ENCODE data around the gene CPT1B.

Gene CPT1B

DNA sequence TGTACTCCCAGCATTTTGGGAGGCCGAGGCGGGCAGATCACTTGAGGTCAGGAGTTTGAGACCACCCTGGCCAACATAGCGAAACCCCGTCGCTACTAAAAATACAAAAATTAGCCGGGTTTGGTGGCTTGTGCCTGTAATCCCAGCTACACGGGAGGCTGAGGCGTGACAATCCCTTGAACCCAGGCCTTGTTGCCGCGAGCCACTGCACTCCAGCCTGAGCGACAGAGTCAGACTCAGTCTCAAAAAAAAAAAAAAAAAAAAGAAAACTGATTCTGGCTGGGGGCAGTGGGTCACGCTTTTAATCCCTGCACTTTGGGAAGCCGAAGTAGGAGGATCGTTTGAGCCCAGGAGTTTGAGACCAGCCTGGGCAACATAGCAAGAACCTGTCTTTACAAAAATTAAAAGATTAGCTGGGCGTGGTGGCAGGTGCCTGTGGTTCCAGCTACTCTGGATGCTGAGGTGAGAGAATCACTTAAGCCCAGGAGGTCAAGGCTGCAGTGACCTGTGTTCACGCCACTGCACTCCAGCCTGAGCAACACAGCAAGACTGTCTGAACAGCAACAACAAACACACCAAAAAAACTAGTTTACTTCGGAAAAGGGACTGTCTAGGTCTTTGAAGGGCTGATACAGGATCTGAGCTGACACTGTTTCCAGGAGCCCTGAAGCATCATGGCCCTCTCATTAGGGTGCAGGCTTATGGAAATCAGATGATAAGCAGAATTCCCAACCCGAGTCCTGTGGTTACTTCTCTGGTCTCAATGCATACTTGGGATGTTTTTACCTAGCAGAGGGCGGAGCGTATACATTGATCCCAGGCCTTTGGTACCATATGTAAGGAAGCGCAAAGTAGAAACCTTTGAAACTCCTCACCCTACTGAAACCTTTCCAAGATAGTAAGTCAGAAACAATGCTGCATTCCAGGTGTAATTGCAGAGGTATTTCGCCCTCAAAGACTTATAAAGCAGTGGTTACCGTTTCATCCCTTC lies 6.2 kb upstream of the CPT1B start:
- no peak for DNase-seq

DNA sequence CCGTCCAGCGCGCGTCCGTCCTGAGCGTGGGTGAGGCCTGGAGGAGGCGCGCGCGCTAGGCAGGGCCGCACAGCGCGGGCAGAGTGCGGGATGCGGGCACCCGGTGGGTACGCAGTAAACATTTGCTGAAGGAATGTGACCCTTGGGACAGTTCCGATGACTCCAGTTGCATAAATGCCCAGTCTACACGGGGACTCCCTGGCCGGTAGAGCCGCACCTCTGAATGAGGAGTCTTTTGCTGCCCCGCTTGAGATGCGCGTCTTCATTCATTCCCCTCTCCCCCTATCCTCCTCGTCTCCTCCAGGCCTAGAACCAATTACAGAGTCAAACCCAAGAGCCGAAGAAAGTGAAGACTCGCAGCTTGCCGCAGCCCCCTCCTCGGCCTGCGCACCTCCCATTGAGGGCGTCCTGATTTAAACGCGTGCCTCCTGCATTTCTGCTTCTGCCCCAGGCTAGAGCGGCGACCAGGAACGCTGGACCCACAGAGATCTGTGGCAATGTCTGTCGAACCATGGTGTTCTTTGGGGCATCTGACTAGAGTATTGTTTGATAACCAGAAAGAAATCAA lies 5.2 kb upstream of the CPT1B start:
- DNase-seq, result no peak

DNA sequence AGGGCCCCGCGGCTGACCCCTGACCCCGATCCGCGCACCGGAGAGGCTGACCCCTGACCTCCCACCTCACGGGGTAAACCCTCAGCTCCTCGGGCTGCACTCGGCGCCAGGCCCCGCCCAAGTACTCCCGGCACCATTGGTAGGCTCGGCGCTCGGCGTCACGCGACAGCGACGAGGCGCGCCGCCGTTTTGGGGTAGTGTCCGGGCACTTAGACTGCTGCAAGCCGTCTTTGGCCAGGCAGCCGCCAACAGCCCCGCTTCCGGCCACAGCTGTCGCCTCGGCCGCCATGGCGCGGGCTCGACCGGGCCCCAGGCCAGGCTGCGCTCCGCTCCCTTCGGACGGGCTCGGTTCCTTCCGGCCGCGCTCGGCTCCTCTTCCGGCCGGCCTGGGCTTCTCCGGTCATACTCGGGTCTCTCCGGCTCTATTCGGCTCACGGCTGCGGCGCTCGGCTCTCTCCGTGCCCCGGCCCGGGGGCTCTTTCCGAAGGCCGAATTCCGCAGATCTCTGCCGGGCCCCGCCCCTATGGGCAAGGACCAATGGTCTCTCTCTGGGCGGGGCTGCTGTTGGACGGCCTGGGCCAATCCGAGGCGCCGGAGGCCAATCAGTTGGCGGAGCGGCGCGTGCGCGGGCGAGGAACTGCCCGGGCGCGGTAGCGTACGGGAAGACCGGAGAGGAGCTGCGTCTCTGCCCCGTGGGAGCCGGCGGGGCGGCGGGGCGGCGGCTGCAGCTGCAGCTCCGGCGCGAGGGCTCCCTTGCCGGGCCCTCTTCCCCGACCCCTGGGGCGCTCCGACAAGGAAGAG lies 4.5 kb upstream of the CPT1B start, which contains the start of gene CHKB:
TSS of gene CHKB (minus strand) at position 357 of the 801 bp plus-strand sequence. CDS start at position 289, 68 bp downstream.
- DNase-seq, result peak; percentile 97 to 98

DNA sequence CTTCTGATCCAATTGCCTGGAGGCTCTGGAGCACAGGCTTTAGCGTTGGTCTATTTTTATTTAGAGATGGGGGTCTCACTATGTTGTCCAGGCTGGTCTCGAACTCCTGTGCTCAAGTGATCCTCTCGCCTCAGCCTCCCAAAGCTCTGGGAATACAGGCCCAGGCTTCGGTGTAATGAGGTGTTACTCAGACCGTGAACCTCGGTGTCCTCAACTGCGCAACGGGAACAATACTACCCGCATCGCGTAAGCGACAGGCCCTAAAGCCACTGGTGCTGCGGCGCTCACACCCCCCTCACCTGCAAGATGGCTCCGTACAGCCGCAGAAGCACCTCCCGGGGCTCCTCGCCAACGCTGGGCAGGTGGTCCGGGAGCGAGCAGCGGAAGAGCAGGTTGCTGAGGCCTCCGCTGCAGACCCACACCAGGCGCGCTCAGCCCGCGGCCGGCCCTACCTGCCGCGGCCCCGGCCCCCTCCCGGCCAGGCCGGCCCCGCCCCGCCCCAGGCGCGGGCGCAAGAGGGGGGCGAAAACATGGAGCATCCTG lies 3.8 kb upstream of the CPT1B start:
- no peak for DNase-seq

DNA sequence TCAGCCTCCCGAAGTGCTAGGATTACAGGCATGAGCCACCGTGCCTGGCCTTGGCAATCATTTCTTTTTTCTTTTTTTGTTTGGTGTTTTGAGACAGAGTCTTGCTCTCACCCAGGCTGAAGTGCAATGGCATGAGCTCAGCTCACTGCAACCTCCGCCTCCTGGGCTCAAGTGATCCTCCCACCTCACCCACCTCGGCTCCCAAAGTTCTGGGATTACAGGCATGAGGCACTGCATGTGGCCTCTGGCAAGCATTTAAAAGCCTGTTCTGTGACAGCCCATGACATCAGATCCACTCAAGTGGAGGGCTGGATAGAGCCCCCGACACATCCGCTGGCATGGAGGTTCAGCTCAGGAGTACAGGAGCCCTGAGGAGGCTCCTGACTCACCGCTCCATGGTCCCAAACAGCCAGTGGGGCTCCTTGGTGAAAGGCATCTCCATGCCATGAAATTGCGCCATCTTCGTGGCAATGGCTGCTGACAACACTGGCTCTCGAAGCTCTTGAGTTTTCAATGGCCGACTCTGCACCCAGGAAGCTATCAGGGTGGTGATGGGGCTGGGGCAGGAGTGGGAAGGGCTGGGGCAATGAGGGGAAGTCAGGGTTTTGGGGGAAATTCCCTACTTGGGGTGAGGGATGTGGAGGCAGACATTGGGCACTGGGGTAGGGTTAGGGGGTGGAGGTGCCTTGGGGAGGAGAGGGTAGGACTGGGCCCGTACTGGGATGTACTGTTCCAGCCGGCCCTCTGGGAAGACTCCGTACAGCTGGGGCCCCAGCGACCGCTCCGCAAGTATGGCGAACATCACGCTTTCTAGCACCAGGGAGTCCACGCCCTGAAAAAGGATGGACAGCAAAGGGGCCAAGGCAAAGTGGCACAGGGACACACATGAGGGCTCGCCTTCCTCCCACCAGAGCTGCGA lies 3.1 kb upstream of the CPT1B start:
- DNase-seq, result no peak

DNA sequence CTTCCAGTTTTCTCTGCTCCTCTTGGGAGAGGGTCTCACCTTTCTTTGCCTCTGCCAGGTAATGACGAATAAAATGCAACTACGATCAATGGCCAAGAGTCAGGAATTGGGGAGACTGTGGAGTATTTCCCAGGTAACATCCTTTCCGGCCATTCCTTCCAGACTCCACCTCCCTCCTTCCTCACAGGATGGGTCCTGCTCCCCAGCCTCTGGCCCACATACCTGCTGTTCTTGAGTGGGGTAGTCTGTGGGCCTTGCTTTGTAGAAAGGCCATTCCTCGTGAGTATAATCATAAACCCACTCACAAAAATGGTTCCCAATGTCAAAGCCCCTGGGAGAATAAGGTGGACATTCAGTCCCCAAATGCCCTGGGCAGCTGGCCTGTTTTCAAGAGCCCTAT lies 1.5 kb upstream of the CPT1B start:
- DNase-seq, result no peak

DNA sequence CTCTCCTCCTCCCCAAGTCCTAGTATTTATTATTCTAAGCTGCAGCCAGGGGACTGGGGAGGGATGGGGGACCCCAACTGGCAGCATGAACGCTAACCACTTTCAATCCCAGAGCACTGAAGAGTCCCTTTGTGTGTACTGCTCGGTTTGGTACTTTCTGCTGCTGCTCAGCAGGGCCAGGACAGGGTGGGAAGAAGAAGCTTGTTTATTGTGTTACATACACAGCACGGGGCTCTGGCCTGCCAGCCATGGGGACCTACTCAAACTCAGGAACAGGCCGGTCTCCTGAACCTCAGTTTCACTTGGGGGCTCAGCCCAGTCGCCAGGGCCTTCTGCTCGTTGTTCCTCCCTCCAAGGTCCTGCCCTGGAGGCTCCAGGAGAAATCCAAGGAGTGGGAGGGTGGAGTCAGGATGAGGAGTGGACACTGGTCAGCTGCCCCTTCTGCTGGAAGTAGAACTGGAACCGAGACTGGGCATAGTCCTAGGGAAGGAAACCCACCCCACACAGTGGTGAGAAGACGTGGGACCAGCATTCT lies 616 bp upstream of the CPT1B start:
- DNase-seq, result no peak

DNA sequence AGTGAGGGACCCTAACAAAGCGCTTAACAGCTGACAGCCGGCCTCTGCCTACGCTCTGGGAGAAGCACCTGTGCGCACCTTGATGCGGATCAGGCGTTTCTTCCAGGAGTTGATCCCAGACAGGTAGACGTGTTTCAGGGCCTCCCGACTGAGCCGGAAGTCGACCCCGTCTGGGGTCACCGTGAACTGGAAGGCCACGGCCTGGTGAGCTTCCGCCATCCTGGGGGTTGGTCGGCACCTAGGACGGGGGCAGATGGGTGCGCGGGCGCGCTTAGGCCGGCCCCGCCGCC lies 585 bp downstream of the CPT1B start:
- no peak for DNase-seq

DNA sequence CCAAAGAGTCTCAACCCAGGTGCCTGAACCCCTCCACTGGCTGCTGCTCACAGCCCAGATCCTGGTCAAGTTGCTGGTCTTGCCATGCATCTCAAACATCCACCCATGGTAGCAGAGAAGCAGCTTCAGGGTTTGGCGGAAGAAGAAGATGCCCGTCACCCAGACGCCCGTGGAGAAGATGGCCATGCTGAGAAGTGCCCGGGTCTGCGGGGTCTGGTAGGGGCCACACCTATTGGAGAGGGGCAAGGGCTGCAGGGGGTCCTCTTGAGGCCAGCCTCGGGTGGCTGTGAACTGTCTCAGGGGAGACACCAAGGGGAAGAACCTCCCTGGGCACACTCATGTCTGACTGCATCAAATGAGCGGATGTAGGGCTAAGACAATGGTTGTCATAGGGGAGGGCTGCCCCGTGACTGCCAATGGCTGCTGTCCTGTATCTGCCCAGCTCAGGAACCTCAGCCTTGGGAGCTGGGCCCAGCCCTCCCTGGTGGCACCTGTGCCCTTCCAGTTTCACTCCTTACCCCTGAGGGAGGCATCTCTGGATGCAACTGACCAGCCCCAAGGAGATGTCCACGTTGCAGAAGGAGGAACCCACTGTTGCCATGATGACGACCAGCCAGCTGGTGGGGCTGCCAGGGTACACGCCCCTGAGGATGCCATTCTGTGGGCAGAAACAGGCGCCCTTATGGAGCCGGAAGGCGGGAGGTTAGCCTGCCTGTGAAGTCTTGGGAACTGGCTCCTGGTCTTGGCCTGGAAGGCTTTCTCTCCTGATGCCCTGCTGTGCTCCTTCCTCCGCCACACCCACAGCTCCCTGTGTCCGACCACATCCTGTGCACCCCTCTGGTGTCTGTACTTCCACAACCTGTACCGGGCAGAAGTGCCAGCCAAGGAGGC lies 1.2 kb downstream of the CPT1B start:
- no peak for DNase-seq

DNA sequence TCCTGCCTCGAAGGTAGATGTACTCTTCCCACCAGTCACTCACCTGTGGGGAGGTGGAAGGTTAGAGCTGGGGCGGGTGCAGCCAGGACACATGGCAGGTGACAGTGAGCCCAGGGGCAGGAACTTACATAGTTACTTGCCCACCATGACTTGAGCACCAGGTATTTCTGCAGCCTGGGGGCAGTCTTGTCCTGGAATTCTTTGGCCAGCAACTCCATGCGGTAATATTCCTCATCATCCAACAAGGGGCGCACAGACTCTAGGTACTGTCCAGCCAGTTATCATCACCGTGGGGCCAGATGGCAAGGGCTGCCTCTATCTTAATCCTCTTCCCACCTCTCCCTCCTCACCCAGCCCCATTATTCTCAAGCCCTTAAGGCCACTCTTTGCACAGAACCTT lies 2.2 kb downstream of the CPT1B start:
- peak; percentile 17 to 39 for DNase-seq

DNA sequence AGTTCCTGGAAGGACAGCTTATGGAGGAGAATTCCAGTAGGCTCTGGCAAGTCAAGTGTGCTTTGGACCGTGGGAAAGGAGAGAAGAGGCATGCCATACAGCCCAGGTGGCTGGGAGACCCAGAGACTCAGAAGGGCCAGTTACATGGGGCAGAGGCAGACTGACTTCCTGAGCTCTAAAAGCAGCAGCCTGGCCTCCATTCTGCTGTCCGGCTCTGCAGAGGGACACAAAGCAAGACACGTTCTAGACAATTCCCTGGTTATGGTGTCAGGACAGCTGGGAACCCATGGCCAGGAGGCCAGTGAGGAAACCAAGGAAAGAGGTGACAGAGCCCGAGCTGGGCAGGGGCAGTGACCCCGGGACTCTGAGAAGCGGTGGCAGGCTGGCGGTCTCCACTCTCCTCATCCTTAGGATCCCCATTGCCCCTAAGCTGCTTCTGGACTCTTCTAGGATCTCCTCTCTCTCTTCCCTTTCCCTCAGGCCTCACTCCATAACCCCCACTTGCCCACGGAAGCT lies 2.7 kb downstream of the CPT1B start:
- DNase-seq, result no peak

DNA sequence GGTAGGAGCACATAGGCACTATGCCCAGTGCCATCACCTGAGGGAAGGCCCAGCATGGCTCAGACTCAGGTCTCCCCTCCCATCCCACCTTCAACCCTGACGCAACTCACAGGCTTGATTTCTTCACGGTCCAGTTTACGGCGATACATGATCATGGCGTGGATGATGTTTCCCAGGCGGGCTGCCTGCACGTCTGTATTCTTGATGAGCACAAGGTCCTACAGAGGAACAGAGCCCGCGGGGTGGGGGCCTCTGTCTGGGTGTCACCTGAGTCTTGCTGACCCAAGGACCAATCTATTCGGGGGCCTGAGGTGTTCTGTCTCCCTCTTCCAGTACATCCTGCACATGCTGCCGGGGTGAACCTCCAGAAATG lies 3.9 kb downstream of the CPT1B start:
- DNase-seq, result no peak

DNA sequence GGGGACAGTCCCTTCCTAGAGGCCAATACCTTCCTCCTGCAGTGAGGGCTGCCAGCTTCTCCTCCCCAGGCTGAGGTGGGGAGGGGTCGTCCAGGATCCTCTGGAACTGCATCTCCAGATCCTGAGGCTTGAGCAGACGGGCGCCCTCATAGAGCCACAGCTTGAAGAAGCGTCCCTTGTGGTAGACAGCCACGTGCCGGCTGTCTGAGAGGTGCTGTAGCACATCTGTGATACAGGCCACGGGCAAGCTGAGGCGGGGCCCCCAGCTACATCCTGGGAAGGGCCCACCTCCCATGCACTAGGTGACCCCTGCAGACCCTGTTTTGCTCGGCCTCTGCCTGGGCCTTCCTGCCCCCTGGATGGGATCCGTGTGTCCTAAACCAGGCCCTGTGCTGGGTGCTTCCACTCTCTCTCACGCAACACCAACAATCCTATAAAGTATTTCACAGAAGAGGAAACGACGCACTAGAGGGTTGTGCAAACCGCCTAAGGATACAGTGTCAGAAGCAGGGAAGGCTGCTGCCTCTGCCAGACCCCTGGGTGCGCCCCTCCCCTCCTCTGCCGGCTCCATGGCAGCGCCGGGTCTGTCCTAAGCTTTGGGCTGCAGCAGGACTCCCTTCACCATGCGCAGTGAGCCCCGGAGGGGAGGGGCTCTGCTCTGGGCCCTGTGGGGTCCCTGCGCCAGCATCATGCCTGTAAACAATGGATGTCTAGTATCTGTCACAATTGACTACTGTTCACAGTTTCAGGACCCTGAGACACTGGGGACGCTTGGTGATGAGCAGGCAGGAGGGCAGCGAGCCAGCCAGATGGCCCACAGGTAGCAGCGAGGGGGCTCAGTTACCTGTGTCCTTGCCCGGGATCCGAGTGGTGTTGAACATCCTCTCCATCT lies 4.5 kb downstream of the CPT1B start:
- no peak for DNase-seq

DNA sequence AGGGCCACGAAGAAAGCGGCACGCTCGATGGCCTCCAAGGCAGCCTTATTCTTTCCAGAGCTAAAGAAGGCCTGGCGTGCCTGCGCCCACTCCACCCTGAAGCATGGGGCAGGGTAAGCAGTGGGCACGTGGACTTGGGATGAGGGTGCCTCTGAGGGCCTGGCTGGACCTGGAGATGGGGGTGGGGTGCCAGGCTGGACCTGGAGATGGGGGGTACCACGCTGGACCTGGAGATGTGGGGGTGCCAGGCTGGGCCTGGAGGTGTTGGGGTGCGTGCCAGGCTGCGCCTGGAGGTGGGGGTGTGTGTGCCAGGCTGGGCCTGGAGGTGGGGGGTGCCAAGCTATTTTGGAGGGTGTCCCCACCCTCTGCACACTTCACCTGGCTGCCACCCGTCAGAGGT lies 5.3 kb downstream of the CPT1B start:
- DNase-seq, result no peak

DNA sequence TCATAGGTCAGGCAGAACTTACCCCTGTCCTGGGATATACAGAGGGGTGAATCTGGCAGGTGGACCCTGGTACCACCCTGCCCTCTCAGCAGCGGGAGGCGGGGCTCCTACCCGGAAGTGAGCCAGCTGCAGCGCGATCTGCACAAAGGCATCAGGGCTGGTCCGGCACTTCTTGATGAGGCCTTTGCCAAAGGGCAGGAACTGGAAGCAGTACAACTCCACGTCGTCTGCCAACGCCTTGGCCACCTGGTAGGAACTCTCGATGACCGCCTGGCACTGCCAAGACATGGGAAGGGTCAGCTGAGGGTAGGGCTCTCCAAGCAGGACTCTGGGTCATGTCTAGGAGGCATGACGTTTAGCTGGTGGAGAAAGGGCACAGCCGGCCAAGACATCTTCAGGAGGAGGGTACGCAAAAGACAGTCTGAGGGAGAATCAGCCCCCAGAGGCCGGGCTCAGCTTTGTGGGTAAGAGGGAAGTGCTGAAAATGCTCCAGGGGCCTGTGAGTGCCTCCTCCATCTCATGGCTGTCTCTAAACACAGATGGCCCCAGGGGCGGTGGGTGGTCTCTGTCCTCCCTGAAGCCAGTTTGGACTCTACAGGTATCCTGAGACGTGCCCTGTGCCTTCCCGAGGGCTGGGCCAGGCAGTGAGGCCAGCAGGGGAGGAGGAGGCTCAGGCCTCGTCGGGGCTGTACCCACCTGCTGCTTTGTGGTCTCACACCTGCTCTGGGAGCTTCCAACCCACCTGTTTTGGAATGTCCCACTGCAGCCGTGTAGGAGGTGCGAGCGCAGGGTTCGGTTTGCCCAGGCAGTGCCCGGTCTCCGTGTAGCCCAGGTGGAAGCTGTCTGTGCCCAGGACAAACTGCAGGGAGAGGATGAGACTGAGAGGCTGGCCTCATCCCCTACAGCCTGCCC lies 6.7 kb downstream of the CPT1B start:
- DNase-seq, result no peak

DNA sequence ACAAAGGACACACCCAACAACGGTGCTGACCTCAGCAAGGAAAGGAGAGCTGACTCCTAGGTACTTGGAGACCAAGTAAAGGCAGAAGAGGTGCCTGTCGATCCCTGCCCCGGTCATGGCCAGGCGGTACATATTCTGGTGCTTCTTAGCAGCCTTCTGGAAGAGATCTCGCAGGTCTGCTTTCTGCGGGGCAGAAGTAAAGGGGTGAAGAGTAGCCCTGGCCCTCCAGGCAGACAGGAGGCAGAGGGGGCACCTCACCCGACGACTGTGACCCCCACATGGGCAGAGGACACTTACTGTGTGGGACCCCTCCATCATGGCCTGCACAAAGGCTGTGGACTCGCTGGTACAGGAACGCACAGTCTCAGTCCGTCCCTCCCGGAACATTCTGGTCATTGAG lies 7.4 kb downstream of the CPT1B start:
- no peak for DNase-seq

DNA sequence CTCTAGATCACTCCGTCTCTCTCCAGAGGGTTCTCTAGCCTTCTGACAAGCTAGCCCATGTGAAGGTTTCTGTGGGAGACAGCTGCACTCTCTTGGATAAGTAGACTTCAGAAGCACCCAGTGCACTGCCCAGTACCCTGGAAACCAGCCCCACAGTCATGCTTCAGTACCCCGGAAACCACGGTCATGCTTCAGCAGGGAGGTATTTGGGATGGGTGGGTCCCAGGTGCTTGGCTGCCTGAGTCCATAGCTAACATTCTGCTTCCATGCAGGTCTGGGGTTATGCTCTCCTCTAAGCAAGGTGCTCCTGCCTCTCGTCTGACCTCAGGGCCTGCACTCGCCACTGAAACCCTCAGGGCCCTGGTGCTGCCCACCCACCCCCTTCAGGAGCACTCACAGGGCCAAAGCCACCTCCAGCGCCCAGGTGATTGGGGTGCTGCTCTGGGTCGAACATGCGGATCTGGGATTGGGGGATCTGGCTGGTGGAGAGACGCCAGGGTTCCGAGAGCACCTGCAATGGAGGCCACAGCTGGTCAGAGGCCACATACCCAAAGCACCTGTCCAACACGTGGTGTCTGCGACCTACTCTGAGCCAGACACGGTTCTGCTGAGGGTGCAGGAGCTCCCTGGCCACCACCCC lies 8.2 kb downstream of the CPT1B start:
- DNase-seq, result no peak

DNA sequence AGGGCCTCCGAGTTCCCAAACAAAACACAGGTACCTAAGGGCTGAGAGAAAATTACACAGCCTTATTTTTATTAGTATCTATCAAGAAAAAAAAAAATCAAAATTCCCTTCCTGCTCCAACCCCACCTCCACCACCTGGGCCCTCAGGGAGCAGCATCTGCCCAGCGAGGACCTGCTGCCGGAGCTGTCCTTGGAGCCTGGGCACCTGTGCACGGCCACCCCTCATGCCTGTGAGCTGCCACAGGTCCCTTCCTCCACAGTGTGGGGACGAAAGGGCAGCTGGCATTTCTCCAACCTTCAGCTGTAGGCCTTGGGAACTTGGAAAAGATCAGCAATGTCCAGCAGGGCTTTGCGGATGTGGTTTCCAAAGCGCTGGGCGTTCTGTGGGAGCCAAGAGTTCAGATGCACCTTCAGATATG lies 9.2 kb downstream of the CPT1B start:
- no peak for DNase-seq
